ENCODE measurements around the gene NPNT. TPM values are rescaled to one million over a fixed set of nuclear protein-coding genes. Genes with fewer than 3 reads are reported as not detected.

NPNT gene
- total RNA-seq, 2 donors from 2014 or later: 0.88 to 1.6 TPM

DNA sequence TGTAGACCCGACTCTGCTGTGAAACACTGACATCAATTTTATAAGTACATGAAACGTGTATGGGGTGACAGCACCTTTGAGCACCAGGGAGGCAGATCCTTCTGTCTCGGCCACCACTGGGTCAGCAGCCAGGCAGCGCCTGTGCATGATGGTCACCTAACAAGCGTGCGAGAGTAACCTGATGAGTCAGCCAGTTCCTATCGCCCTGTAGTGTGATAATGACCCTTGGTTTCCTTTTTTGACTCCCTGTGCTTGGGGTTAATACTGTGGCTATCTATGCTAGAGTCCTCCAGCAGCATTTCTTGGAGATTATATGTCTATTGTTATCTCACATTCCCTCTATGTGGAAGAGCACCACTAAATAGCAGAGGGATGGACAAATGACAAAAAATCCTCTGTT, 101.6 kb downstream of the NPNT start:
- WGBS, 2 experiments (ENCODE audit: insufficient coverage in 1 of 2, insufficient read length in 1 of 2): 95 to 97% methylated on average over 6 to 7 of the region's 7 CpGs
- no peak overlapping the region for H3K27ac ChIP-seq (ENCODE audit: low read depth, low read length)

DNA sequence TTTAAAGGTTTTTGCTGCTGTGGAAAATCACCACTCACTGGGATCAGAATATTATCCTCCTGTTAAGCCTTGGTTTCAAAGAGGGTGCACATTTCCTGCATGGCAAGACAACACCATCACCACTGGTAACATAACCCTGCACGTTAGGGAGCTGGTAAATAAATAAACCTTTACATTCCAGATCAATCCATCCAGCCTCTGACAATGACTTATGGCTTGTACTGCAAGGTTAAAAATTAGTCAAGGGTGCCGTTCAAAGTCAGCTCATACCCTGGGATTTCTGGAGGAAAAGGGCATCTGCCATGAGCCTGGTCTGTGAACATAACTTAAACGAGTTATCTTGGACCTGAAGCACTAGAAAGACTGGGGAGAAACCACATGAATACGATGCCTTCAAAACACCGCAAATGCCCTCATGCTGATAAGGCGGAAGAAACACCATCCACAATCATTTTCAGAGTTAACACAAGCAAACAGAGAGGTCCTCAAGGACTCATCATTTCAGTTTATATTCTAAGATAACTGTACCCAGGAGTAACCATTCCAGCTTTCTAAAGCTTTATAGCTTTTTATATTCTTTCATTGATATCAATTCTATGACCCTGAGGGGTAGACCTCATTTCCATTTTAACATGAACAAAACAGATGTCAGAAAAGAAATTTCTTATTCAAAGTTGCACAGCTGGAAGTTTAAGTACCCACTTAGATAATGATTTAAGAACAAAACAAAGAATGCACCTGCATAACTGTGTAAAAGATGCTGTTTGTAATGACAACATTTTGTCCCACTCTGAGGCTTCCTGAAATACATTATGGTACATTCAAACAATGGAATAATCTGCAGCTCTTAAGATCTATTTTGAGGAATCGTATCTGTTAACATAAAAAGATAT, 103.1 kb downstream of the NPNT start:
- Mint-ChIP-seq H3K27ac (no peak overlapping the region), H3K4me1 (peaks cover 6% of the 10 kb centered on the region), H3K4me3 (no peak overlapping the region), H3K9me3 (no peaks in the 10 kb centered on the region), H3K27me3 (ENCODE audit: insufficient read depth) (no peaks in the 10 kb centered on the region), H3K36me3 (ENCODE audit: low read depth) (no peaks in the 10 kb centered on the region)
- WGBS, 2 experiments (ENCODE audit: insufficient coverage in 1 of 2, insufficient read length in 1 of 2): 88 to 89% methylated on average over 5 to 6 of the region's 7 CpGs
- TF ChIP-seq, protein P1, sequence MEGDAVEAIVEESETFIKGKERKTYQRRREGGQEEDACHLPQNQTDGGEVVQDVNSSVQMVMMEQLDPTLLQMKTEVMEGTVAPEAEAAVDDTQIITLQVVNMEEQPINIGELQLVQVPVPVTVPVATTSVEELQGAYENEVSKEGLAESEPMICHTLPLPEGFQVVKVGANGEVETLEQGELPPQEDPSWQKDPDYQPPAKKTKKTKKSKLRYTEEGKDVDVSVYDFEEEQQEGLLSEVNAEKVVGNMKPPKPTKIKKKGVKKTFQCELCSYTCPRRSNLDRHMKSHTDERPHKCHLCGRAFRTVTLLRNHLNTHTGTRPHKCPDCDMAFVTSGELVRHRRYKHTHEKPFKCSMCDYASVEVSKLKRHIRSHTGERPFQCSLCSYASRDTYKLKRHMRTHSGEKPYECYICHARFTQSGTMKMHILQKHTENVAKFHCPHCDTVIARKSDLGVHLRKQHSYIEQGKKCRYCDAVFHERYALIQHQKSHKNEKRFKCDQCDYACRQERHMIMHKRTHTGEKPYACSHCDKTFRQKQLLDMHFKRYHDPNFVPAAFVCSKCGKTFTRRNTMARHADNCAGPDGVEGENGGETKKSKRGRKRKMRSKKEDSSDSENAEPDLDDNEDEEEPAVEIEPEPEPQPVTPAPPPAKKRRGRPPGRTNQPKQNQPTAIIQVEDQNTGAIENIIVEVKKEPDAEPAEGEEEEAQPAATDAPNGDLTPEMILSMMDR (conservative IDR thresholded peaks at IDR 0.05): no peak
- Histone ChIP-seq H3K9me3 (ENCODE audit: control insufficient read depth, low read length) (no peaks in the 10 kb centered on the region), H3K36me3 (ENCODE audit: control insufficient read depth, insufficient read depth, low read length) (no peaks in the 10 kb centered on the region), H3K27ac (ENCODE audit: low read depth, low read length) (no peak overlapping the region), H3K4me3 (ENCODE audit: low read length) (no peak overlapping the region), H3K4me1 (ENCODE audit: control insufficient read depth, insufficient read depth, low read length) (no peaks in the 10 kb centered on the region), H3K9ac (ENCODE audit: extremely low read depth, low read length, poor library complexity, severe bottlenecking) (no peak overlapping the region), H3K27me3 (ENCODE audit: control insufficient read depth, insufficient read depth, low read length, poor library complexity, severe bottlenecking) (no peaks in the 10 kb centered on the region)
- DNase-seq: no peak

More for the DNA sequence above, 101.6 kb downstream of the NPNT start:
- Histone ChIP-seq H3K4me3 (ENCODE audit: low read length) (no peak overlapping the region), H3K9ac (ENCODE audit: extremely low read depth, low read length, poor library complexity, severe bottlenecking) (no peak overlapping the region), H3K27me3 (ENCODE audit: control insufficient read depth, insufficient read depth, low read length, poor library complexity, severe bottlenecking) (no peaks in the 10 kb centered on the region), H3K4me1 (ENCODE audit: control insufficient read depth, insufficient read depth, low read length) (no peaks in the 10 kb centered on the region), H3K36me3 (ENCODE audit: control insufficient read depth, insufficient read depth, low read length) (no peaks in the 10 kb centered on the region), H3K9me3 (ENCODE audit: control insufficient read depth, low read length) (no peaks in the 10 kb centered on the region)
- Mint-ChIP-seq H3K36me3 (ENCODE audit: low read depth) (no peaks in the 10 kb centered on the region), H3K27me3 (ENCODE audit: insufficient read depth) (no peaks in the 10 kb centered on the region), H3K27ac (no peak overlapping the region), H3K4me3 (no peak overlapping the region), H3K4me1 (peaks cover 6% of the 10 kb centered on the region), H3K9me3 (no peaks in the 10 kb centered on the region)
- no peak for DNase-seq
- TF ChIP-seq, protein P1 (conservative IDR thresholded peaks at IDR 0.05): no peak

DNA sequence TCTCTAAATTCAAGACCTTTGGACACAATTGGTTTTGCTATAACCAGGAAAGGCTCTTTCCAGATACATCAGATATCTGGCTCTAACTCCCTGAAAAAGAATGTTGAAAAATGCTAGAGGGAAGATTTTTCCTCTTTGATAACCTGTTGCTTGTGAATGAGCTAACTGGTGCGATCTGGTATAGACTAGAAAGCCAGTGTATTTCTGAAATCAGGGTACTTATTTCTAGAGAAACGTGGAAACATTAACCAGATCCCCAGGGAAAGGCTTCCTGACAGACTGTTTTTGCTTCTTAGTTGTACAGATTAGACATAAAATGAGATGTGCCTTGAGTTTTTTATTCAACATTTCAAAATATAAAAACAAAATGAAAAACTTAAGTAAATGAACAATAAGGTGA, 107.7 kb downstream of the NPNT start:
- Histone ChIP-seq H3K9me3 (ENCODE audit: control insufficient read depth, low read length) (no peaks in the 10 kb centered on the region), H3K4me1 (ENCODE audit: control insufficient read depth, insufficient read depth, low read length) (no peaks in the 10 kb centered on the region), H3K27me3 (ENCODE audit: control insufficient read depth, insufficient read depth, low read length, poor library complexity, severe bottlenecking) (no peaks in the 10 kb centered on the region), H3K27ac (ENCODE audit: low read depth, low read length) (no peak overlapping the region), H3K4me3 (ENCODE audit: low read length) (no peak overlapping the region), H3K9ac (ENCODE audit: extremely low read depth, low read length, poor library complexity, severe bottlenecking) (no peak overlapping the region), H3K36me3 (ENCODE audit: control insufficient read depth, insufficient read depth, low read length) (no peaks in the 10 kb centered on the region)
- DNase-seq: no peak
- Mint-ChIP-seq H3K4me1 (peaks cover 6% of the 10 kb centered on the region), H3K27me3 (ENCODE audit: insufficient read depth) (no peaks in the 10 kb centered on the region), H3K9me3 (no peaks in the 10 kb centered on the region), H3K27ac (no peak overlapping the region), H3K36me3 (ENCODE audit: low read depth) (no peaks in the 10 kb centered on the region), H3K4me3 (no peak overlapping the region)
- 93 to 94% methylated on average over 2 of the region's 2 CpGs for WGBS, 2 experiments (ENCODE audit: insufficient coverage in 1 of 2, insufficient read length in 1 of 2)
- TF ChIP-seq, protein P1 (conservative IDR thresholded peaks at IDR 0.05): no peak

Data from endodermal cell (in vitro differentiated cells).